SK-N-SH treated with all-trans-retinoic acid at 6 μM for 48 hours (cell line): ENCODE results near the gene VWA5B1.

Source experiments
- ATAC-seq: fragments of 200-7000 bp; cut with Tn5 transposase; 3 replicates; pipeline ENCODE4 v1.9.1; 2020; ENCODE audit warnings: mild to moderate bottlenecking, moderate library complexity
- ARNTL ChIP-seq: fragments of 450-650 bp; formaldehyde crosslinking; IDR thresholded peaks from 2 replicates; pipeline ENCODE4 v1.5.0; 2020; ENCODE audit warnings: low read depth, mild to moderate bottlenecking, moderate library complexity, borderline replicate concordance
- BACH2 ChIP-seq: fragments of 250-450 bp; sonication (Bioruptor Pico); IDR thresholded peaks from 2 replicates; pipeline ENCODE4 v1.9.0; 2021; ENCODE audit warnings: mild to moderate bottlenecking, borderline replicate concordance
- CREB5 ChIP-seq: fragments of 250-450 bp; sonication (Bioruptor Pico); IDR thresholded peaks from 2 replicates; pipeline ENCODE4 v1.5.1; 2020; ENCODE audit warnings: low read depth, mild to moderate bottlenecking, moderate library complexity
- CSDC2 ChIP-seq: fragments of 250-450 bp; sonication (Bioruptor Pico); IDR thresholded peaks from 2 replicates; pipeline ENCODE4 v1.5.0; 2020; ENCODE audit warnings: mild to moderate bottlenecking, moderate library complexity
- CSRNP3 ChIP-seq: fragments of 250-450 bp; sonication (Bioruptor Pico); IDR thresholded peaks from 2 replicates; pipeline ENCODE4 v1.5.1; 2021; ENCODE audit warnings: mild to moderate bottlenecking, moderate library complexity
- ESRRG ChIP-seq: fragments of 250-450 bp; sonication (Bioruptor Pico); IDR thresholded peaks from 2 replicates; pipeline ENCODE4 v1.6.1; 2021; ENCODE audit warnings: mild to moderate bottlenecking
- GLIS3 ChIP-seq: fragments of 250-450 bp; sonication (Bioruptor Pico); IDR thresholded peaks from 2 replicates; pipeline ENCODE4 v1.5.0; 2020; ENCODE audit warnings: mild to moderate bottlenecking, moderate library complexity
- ISL1 ChIP-seq: fragments of 250-450 bp; sonication (Bioruptor Pico); IDR thresholded peaks from 2 replicates; pipeline ENCODE4 v2.1.2; 2022; ENCODE audit warnings: mild to moderate bottlenecking, moderate library complexity
- OSR1 ChIP-seq: fragments of 250-450 bp; sonication (Bioruptor Pico); IDR thresholded peaks from 2 replicates; pipeline ENCODE4 v1.8.0; 2022; ENCODE audit warnings: moderate library complexity, mild to moderate bottlenecking, inconsistent platforms
- PATZ1 ChIP-seq: fragments of 250-450 bp; sonication (Bioruptor Pico); IDR thresholded peaks from 2 replicates; pipeline ENCODE4 v1.8.0; 2020; ENCODE audit warnings: mild to moderate bottlenecking, moderate library complexity, borderline replicate concordance
- POU6F1 ChIP-seq: fragments of 250-450 bp; sonication (Bioruptor Pico); IDR thresholded peaks from 2 replicates; pipeline ENCODE4 v1.8.0; 2021; ENCODE audit warnings: low read depth, mild to moderate bottlenecking, moderate library complexity, borderline replicate concordance
- PPARA ChIP-seq: fragments of 250-450 bp; sonication (Bioruptor Pico); IDR thresholded peaks from 2 replicates; pipeline ENCODE4 v1.5.0; 2020; ENCODE audit warnings: mild to moderate bottlenecking, borderline replicate concordance
- RARB ChIP-seq: fragments of 250-450 bp; sonication (Bioruptor Pico); IDR thresholded peaks from 2 replicates; pipeline ENCODE4 v1.8.0; 2021; ENCODE audit warnings: mild to moderate bottlenecking, moderate library complexity
- SNAI2 ChIP-seq: fragments of 250-450 bp; sonication (Bioruptor Pico); IDR thresholded peaks from 2 replicates; pipeline ENCODE4 v1.5.0; 2020; ENCODE audit warnings: mild to moderate bottlenecking, moderate library complexity
- TCF4 ChIP-seq: fragments of 250-450 bp; sonication (Bioruptor Pico); IDR thresholded peaks from 2 replicates; pipeline ENCODE4 v1.8.0; 2021; ENCODE audit warnings: mild to moderate bottlenecking, moderate library complexity, borderline replicate concordance
- TOX ChIP-seq: fragments of 250-450 bp; sonication (Bioruptor Pico); IDR thresholded peaks from 2 replicates; pipeline ENCODE4 v1.8.0; 2021; ENCODE audit warnings: mild to moderate bottlenecking, moderate library complexity, borderline replicate concordance
- TSHZ2 ChIP-seq: fragments of 250-450 bp; sonication (Bioruptor Pico); IDR thresholded peaks from 2 replicates; pipeline ENCODE4 v1.5.0; 2020; ENCODE audit warnings: mild to moderate bottlenecking, moderate library complexity
- ZC3H10 ChIP-seq: fragments of 250-450 bp; sonication (Bioruptor Pico); IDR thresholded peaks from 2 replicates; pipeline ENCODE4 v1.5.1; 2021; ENCODE audit warnings: mild to moderate bottlenecking, moderate library complexity
- ZFP3 ChIP-seq: fragments of 250-450 bp; sonication (Bioruptor Pico); IDR thresholded peaks from 2 replicates; pipeline ENCODE4 v1.5.0; 2020; ENCODE audit warnings: mild to moderate bottlenecking, moderate library complexity
- ZFP30 ChIP-seq: fragments of 450-650 bp; formaldehyde crosslinking; IDR thresholded peaks from 2 replicates; pipeline ENCODE4 v1.5.0; 2022; ENCODE audit warnings: mild to moderate bottlenecking, moderate library complexity
- ZNF565 ChIP-seq: fragments of 450-650 bp; formaldehyde crosslinking; conservative IDR thresholded peaks from 2 replicates; pipeline ENCODE4 v1.5.0; 2020; ENCODE audit warnings: low read depth, mild to moderate bottlenecking, moderate library complexity
- ZNF70 ChIP-seq: fragments of 450-650 bp; formaldehyde crosslinking; IDR thresholded peaks from 2 replicates; pipeline ENCODE4 v1.5.0; 2020; ENCODE audit warnings: mild to moderate bottlenecking, moderate library complexity
- ZNF8 ChIP-seq: fragments of 450-650 bp; formaldehyde crosslinking; IDR thresholded peaks from 2 replicates; pipeline ENCODE4 v1.5.0; 2020; ENCODE audit warnings: mild to moderate bottlenecking, moderate library complexity

VWA5B1 gene

GRCh38 chr1:20381045-20381641 lies 90.5 kb downstream of the VWA5B1 start:
- no peak for TF ChIP-seq ISL1 (CRISPR knock-in tag)
- TF ChIP-seq CSRNP3 (CRISPR knock-in tag), result no peak
- no peak for TF ChIP-seq OSR1
- TF ChIP-seq CREB5 (CRISPR knock-in tag), result no peak
- TF ChIP-seq TSHZ2 (CRISPR knock-in tag), result no peak
- TF ChIP-seq PATZ1 (CRISPR knock-in tag), result no peak
- no peak for TF ChIP-seq ZFP3 (CRISPR knock-in tag)
- TF ChIP-seq GLIS3 (CRISPR knock-in tag), result no peak
- TF ChIP-seq CSDC2 (CRISPR knock-in tag), result no peak
- TF ChIP-seq ESRRG (CRISPR knock-in tag), result no peak
- TF ChIP-seq ZNF8 (CRISPR knock-in tag), result no peak
- ATAC-seq, result no peak

GRCh38 chr1:20381961-20382360 lies 91.3 kb downstream of the VWA5B1 start:
- no peak for ATAC-seq
- TF ChIP-seq PATZ1 (CRISPR knock-in tag) (no peak), ZNF8 (CRISPR knock-in tag) (no peak), ZNF70 (no peak), ZC3H10 (CRISPR knock-in tag) (no peak), GLIS3 (CRISPR knock-in tag) (no peak), ISL1 (CRISPR knock-in tag) (no peak), ZFP3 (CRISPR knock-in tag) (no peak), CSDC2 (CRISPR knock-in tag) (no peak), TCF4 (CRISPR knock-in tag) (no peak), ARNTL (CRISPR knock-in tag) (no peak), PPARA (CRISPR knock-in tag) (no peak), SNAI2 (CRISPR knock-in tag) (no peak)
- TF ChIP-seq, all 23 proteins: peak for 0

- ATAC-seq, result no peak
- no peak for TF ChIP-seq TOX (CRISPR knock-in tag)
- no peak for TF ChIP-seq CSRNP3 (CRISPR knock-in tag)
- TF ChIP-seq ESRRG (CRISPR knock-in tag), result no peak
- TF ChIP-seq PPARA (CRISPR knock-in tag), result no peak
- no peak for TF ChIP-seq ZNF565 (CRISPR knock-in tag)
- TF ChIP-seq GLIS3 (CRISPR knock-in tag), result no peak
- TF ChIP-seq SNAI2 (CRISPR knock-in tag), result no peak
- no peak for TF ChIP-seq BACH2 (CRISPR knock-in tag)
- no peak for TF ChIP-seq POU6F1
- no peak for TF ChIP-seq ARNTL (CRISPR knock-in tag)
- TF ChIP-seq RARB (CRISPR knock-in tag), result no peak
- TF ChIP-seq CSDC2 (CRISPR knock-in tag), result no peak
- TF ChIP-seq ISL1 (CRISPR knock-in tag), result no peak
- no peak for TF ChIP-seq CREB5 (CRISPR knock-in tag)
- no peak for TF ChIP-seq ZFP30 (CRISPR knock-in tag)
- no peak for TF ChIP-seq OSR1
- no peak for TF ChIP-seq ZNF8 (CRISPR knock-in tag)
These were observed 92.0 kb downstream of the VWA5B1 start for GRCh38 chr1:20382711-20383110.
